HG03108 (cell line): Measurements from ENCODE around the gene PRM3.
"Not testable (repeated sequence)": the region's sequence is repeated elsewhere in the genome, so short reads cannot be mapped to it uniquely, and the experiment has no call there.

Experiments used
- ATAC-seq: cut with Tn5 transposase; IDR thresholded peaks from one replicate; pipeline ENCODE4 v1.9.1; 2021; ENCODE audit warnings: moderate library complexity; ENCODE audit not compliant: unreplicated experiment

Gene PRM3

GRCh38 chr16:11306381-11306780 lies 33.0 kb upstream of the PRM3 start:
- ATAC-seq, result no peak

GRCh38 chr16:11303405-11304138 lies 30.1 kb upstream of the PRM3 start:
- ATAC-seq, result no peak

GRCh38 chr16:11302977-11303376 lies 29.5 kb upstream of the PRM3 start:
- ATAC-seq, result no peak

GRCh38 chr16:11301645-11302501 lies 28.4 kb upstream of the PRM3 start:
- no peak for ATAC-seq

GRCh38 chr16:11300560-11300892 lies 27.1 kb upstream of the PRM3 start:
- ATAC-seq, result no peak

GRCh38 chr16:11299865-11300559 lies 26.6 kb upstream of the PRM3 start:
- ATAC-seq, result no peak

- ATAC-seq, result peak; percentile 45
These were observed 25.6 kb upstream of the PRM3 start for GRCh38 chr16:11298950-11299547.

- no peak for ATAC-seq
These were observed 24.9 kb upstream of the PRM3 start for GRCh38 chr16:11298143-11298900.

GRCh38 chr16:11297492-11298142 lies 24.2 kb upstream of the PRM3 start:
- ATAC-seq, result peak; percentile 68

- no peak for ATAC-seq
These were observed 23.5 kb upstream of the PRM3 start for GRCh38 chr16:11296706-11297491.

GRCh38 chr16:11296351-11296705 lies 22.9 kb upstream of the PRM3 start:
- ATAC-seq, result no peak

- no peak for ATAC-seq
These were observed 22.2 kb upstream of the PRM3 start for GRCh38 chr16:11295672-11296071.

- no peak for ATAC-seq
These were observed 18.8 kb upstream of the PRM3 start for GRCh38 chr16:11292076-11292748.

- no peak for ATAC-seq
These were observed 17.8 kb upstream of the PRM3 start for GRCh38 chr16:11291091-11291703.

GRCh38 chr16:11290102-11290893 lies 16.9 kb upstream of the PRM3 start:
- no peak for ATAC-seq

GRCh38 chr16:11289696-11290095 lies 16.3 kb upstream of the PRM3 start:
- not testable (repeated sequence) for ATAC-seq

GRCh38 chr16:11289202-11289601 lies 15.8 kb upstream of the PRM3 start:
- no peak for ATAC-seq

- ATAC-seq, result no peak
These were observed 12.4 kb upstream of the PRM3 start for GRCh38 chr16:11285842-11286241.
